Vagina (tissue), 2 donors: ENCODE measurements around the gene EDAR. TPM values are rescaled to one million over a fixed set of nuclear protein-coding genes. Genes with fewer than 3 reads are reported as not detected.

ENCODE experiments used
- DNase-seq, 2 donors: peaks; one replicate each; pipeline ENCODE4 v3.0.0-alpha.2; 2017; ENCODE audit errors: extremely low spot score in 2 of 2
- H3K27ac ChIP-seq: fragments of 200-600 bp; sonication (generic); one replicate; pipeline ENCODE4 v1.5.1; 2019
- H3K27me3 ChIP-seq: fragments of 200-600 bp; sonication (generic); one replicate; pipeline ENCODE4 v1.5.1; 2019
- H3K36me3 ChIP-seq, 2 donors: fragments of 200-600 bp; sonication (generic); one replicate each; pipeline ENCODE4 v1.5.1; 2017 to 2019
- H3K4me1 ChIP-seq: fragments of 200-600 bp; sonication (generic); one replicate; pipeline ENCODE4 v1.5.1; 2019
- H3K4me3 ChIP-seq, 2 donors: fragments of 200-600 bp; sonication (generic); 1 replicate in 1 of 2; 2 replicates in 1 of 2; pipeline ENCODE4 v1.5.1; 2016 to 2019
- H3K9me3 ChIP-seq: fragments of 200-600 bp; sonication (generic); one replicate; pipeline ENCODE4 v1.5.1; 2019
- CTCF ChIP-seq, 3 experiments: fragments of 450-650 bp in 2 of 3; fragments of 200-600 bp in 1 of 3; sonication (generic) in 1 of 3; IDR thresholded peaks; one replicate each; pipeline ENCODE4 v1.5.1; 2017 to 2019; ENCODE audit warnings: antibody characterized with exemption in 3 of 3, mild to moderate bottlenecking in 2 of 3, moderate library complexity in 2 of 3
- POLR2A ChIP-seq, 2 donors: fragments of 450-650 bp; IDR thresholded peaks; one replicate each; pipeline ENCODE4 v1.6.1; 2017; ENCODE audit warnings: antibody characterized with exemption in 2 of 2, mild to moderate bottlenecking in 2 of 2, moderate library complexity in 2 of 2
- POLR2AphosphoS5 ChIP-seq, 2 donors: sonication (generic); formaldehyde crosslinking; IDR thresholded peaks; one replicate each; pipeline ENCODE4 v1.9.0; 2017; ENCODE audit warnings: antibody characterized with exemption in 2 of 2, mild to moderate bottlenecking in 2 of 2, low read depth in 1 of 2; ENCODE audit not compliant: insufficient read depth in 1 of 2
- intact Hi-C: fragments of 100-400 bp; cut with DNase I; formaldehyde crosslinking; loops from one replicate; pipeline ENCODE4 v1.15.1; 2023
- total RNA-seq: library from RNA; depleted of rRNA; stranded (reverse); fragments of >200 nt; gene quantifications from one replicate; pipeline ENCODE4 v1.2.3, GENCODE V29; 2016

The EDAR gene
- total RNA-seq, 1 donor from 2014 or later, result 0.74 TPM

- H3K36me3 ChIP-seq, result no peaks in the 10 kb centered on the region
- TF ChIP-seq CTCF (IDR thresholded peaks at IDR 0.05) (no peak), POLR2AphosphoS5 (IDR thresholded peaks at IDR 0.05; ENCODE audit: insufficient read depth in 1 of 2, low read depth in 1 of 2) (no peak), POLR2A (IDR thresholded peaks at IDR 0.05) (no peak)
- no peaks in the 10 kb centered on the region for H3K27me3 ChIP-seq
- H3K9me3 ChIP-seq, result no peaks in the 10 kb centered on the region
- H3K4me3 ChIP-seq, result no peak overlapping the region
- H3K27ac ChIP-seq, result no peak overlapping the region
- intact Hi-C loops, result no loop called here
- H3K4me1 ChIP-seq, result peaks cover 26% of the 10 kb centered on the region
- DNase-seq, result no peak
These were observed 67.7 kb downstream of the EDAR start for GRCh38 chr2:108921096-108922030.

- Histone ChIP-seq H3K9me3 (no peaks in the 10 kb centered on the region), H3K4me1 (peaks cover 23% of the 10 kb centered on the region), H3K36me3 (no peaks in the 10 kb centered on the region), H3K27me3 (no peaks in the 10 kb centered on the region), H3K27ac (no peak overlapping the region), H3K4me3 (no peak overlapping the region)
- TF ChIP-seq POLR2AphosphoS5 (IDR thresholded peaks at IDR 0.05; ENCODE audit: insufficient read depth in 1 of 2, low read depth in 1 of 2) (no peak), CTCF (IDR thresholded peaks at IDR 0.05) (no peak), POLR2A (IDR thresholded peaks at IDR 0.05) (no peak)
- no peak for DNase-seq
- intact Hi-C loops, result no loop called here
These were observed 68.3 kb downstream of the EDAR start for GRCh38 chr2:108920686-108921085.

- intact Hi-C loops, result no loop called here
- H3K27me3 ChIP-seq, result no peaks in the 10 kb centered on the region
- no peaks in the 10 kb centered on the region for H3K9me3 ChIP-seq
- DNase-seq, result peak in 1 of 2 donors; percentile 81
- no peak overlapping the region for H3K27ac ChIP-seq
- H3K4me3 ChIP-seq, result no peak overlapping the region
- peaks cover 23% of the 10 kb centered on the region for H3K4me1 ChIP-seq
- TF ChIP-seq POLR2A (IDR thresholded peaks at IDR 0.05) (no peak), CTCF (IDR thresholded peaks at IDR 0.05) (no peak), POLR2AphosphoS5 (IDR thresholded peaks at IDR 0.05; ENCODE audit: insufficient read depth in 1 of 2, low read depth in 1 of 2) (no peak)
- no peaks in the 10 kb centered on the region for H3K36me3 ChIP-seq
These were observed 69.2 kb downstream of the EDAR start for GRCh38 chr2:108919571-108920373.

GRCh38 chr2:108918941-108919341 is 70.1 kb downstream of the EDAR start:
- Histone ChIP-seq H3K4me3 (no peak overlapping the region), H3K27me3 (no peaks in the 10 kb centered on the region), H3K36me3 (no peaks in the 10 kb centered on the region), H3K4me1 (peaks cover 19% of the 10 kb centered on the region), H3K9me3 (no peaks in the 10 kb centered on the region), H3K27ac (no peak overlapping the region)
- no peak for TF ChIP-seq CTCF (IDR thresholded peaks at IDR 0.05)
- TF ChIP-seq POLR2A (IDR thresholded peaks at IDR 0.05), result no peak
- intact Hi-C loops, result no loop called here
- DNase-seq, result peak in 1 of 2 donors; percentile 52
